Prostate gland (tissue), 2 donors: ENCODE results near the gene SEZ6L.

Experiments
- CTCF ChIP-seq, 4 experiments: fragments of 200-600 bp in 2 of 4; fragments of 450-650 bp in 2 of 4; sonication (generic) in 2 of 4; IDR thresholded peaks; 1 replicate in 3 of 4; 2 replicates in 1 of 4; pipeline ENCODE4 v1.5.1; 2016 to 2019; ENCODE audit warnings: antibody characterized with exemption in 4 of 4, mild to moderate bottlenecking in 2 of 4, moderate library complexity in 2 of 4
- POLR2AphosphoS5 ChIP-seq: sonication (generic); formaldehyde crosslinking; IDR thresholded peaks from one replicate; pipeline ENCODE4 v1.6.1; 2017; ENCODE audit warnings: antibody characterized with exemption

DNA sequence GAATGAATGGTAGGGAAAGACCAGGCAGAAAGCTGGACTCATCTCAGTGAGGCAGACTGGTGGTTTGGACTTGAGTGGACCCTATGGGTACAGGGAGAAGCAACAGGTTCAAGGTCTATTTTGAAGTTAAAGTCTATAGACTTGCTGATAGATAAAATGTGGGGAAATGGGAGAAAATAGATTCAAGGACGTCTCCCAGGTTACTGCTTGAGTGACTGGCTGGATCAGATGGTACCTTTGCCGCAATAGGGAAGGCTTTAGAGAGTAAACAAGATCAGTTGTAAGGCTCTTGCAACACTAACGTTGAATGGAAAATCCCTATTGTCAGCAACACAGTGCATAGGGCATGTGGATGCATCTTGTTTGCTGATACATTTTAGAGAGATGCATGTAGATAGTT, 27.4 kb downstream of the SEZ6L start:
- TF ChIP-seq CTCF (IDR thresholded peaks at IDR 0.05) (no peak), POLR2AphosphoS5 (no peak)
